HL-60 (cell line): ENCODE measurements around the gene FBN1.

Experiments used
- GABPA ChIP-seq: IDR thresholded peaks from 2 replicates; pipeline ENCODE4 v1.6.1; 2012; ENCODE audit warnings: low read depth
- POLR2AphosphoS5 ChIP-seq: IDR thresholded peaks from 2 replicates; pipeline ENCODE4 v1.6.1; 2012; ENCODE audit warnings: low read depth

DNA sequence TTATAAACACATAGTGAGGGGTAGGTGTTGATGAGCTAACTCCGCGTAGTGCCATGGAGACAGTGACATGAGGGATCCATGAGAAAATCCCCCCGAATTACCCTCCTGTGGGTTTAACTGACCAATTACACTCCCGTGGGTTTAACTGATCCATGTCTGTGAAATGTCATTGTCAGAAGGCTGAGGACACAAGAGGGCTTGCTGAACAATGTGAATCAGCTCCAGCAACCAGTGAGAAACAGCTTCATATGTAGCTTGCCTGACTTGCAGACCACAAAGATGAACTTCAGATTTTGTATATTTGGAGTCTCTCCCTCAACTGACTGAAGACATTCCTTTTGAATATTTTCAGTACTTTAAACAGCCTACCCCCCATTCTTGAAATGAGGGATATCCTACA, 144.9 kb downstream of the FBN1 start:
- TF ChIP-seq GABPA (no peak), POLR2AphosphoS5 (no peak)
